Natural killer cell (primary cell): Measurements from ENCODE around the gene ZNF146. TPM values are rescaled to one million over a fixed set of nuclear protein-coding genes. Genes with fewer than 3 reads are reported as not detected.

Experiments
- ATAC-seq, 3 donors: fragments of 150-1000 bp in 2 of 3; fragments of 200-7000 bp in 1 of 3; cut with Tn5 transposase; 1 replicate in 1 of 3; 2 replicates in 2 of 3; pipeline ENCODE4 v1.10.0; 2021; ENCODE audit warnings: mild to moderate bottlenecking in 2 of 3, moderate library complexity in 2 of 3
- DNase-seq, 2 donors: peaks; one replicate each; pipeline versions ENCODE4 v3.0.0 to v3.0.0-alpha.2; 2013 to 2021; ENCODE audit warnings: mixed read lengths in 1 of 2
- H3K27ac ChIP-seq: one replicate; pipeline ENCODE4 v1.5.1; 2013; ENCODE audit warnings: mild to moderate bottlenecking, low read length
- H3K27me3 ChIP-seq: one replicate; pipeline ENCODE4 v1.6.1; 2013; ENCODE audit warnings: low read length; ENCODE audit not compliant: control insufficient read depth, insufficient read depth
- H3K36me3 ChIP-seq: one replicate; pipeline ENCODE4 v1.6.1; 2013; ENCODE audit warnings: low read length; ENCODE audit not compliant: control insufficient read depth, insufficient read depth
- H3K4me1 ChIP-seq: one replicate; pipeline ENCODE4 v1.6.1; 2013; ENCODE audit warnings: low read length; ENCODE audit not compliant: control insufficient read depth, insufficient read depth
- H3K4me3 ChIP-seq: one replicate; pipeline ENCODE4 v1.5.1; 2013; ENCODE audit warnings: low read length
- H3K9me3 ChIP-seq: one replicate; pipeline ENCODE4 v1.6.1; 2013; ENCODE audit warnings: low read length; ENCODE audit not compliant: control insufficient read depth, insufficient read depth
- H3K27ac Mint-ChIP-seq, 2 donors: one replicate each; pipeline ENCODE4 v1.8.0; 2022; ENCODE audit warnings: mild to moderate bottlenecking in 2 of 2, mixed read lengths in 2 of 2, moderate library complexity in 1 of 2
- H3K27me3 Mint-ChIP-seq, 2 donors: one replicate each; pipeline ENCODE4 v1.8.0; 2022; ENCODE audit warnings: low read depth in 2 of 2, mixed read lengths in 2 of 2
- H3K36me3 Mint-ChIP-seq: one replicate; pipeline ENCODE4 v1.8.0; 2022; ENCODE audit warnings: mixed read lengths
- H3K4me1 Mint-ChIP-seq, 2 donors: one replicate each; pipeline ENCODE4 v1.8.0; 2022; ENCODE audit warnings: mixed read lengths in 2 of 2
- H3K4me3 Mint-ChIP-seq: one replicate; pipeline ENCODE4 v1.8.0; 2022; ENCODE audit warnings: mild to moderate bottlenecking, moderate library complexity, mixed read lengths
- H3K9me3 Mint-ChIP-seq, 2 donors: one replicate each; pipeline ENCODE4 v1.8.0; 2022; ENCODE audit warnings: mixed read lengths in 2 of 2
- WGBS: methylation state at CpG from one replicate; pipeline ENCODE4 v1.1.7; 2013; ENCODE audit warnings: missing lambda C conversion rate; ENCODE audit not compliant: insufficient coverage; 5-methylcytosine and 5-hydroxymethylcytosine counted together
- intact Hi-C: fragments of 100-400 bp; cut with micrococcal nuclease; formaldehyde crosslinking; loops from one replicate; pipeline ENCODE4 v1.14.2; 2022
- total RNA-seq, 4 donors: library from RNA; stranded (reverse); fragments of 120-200 nt in 1 of 4; gene quantifications; one replicate each; pipeline versions ENCODE4 v1.2.3 to v1.2.4, GENCODE V29; 2013 to 2022
- TF ChIP-seq, protein P1 (sequence below): fragments of 200-600 bp; IDR thresholded peaks from one replicate; pipeline ENCODE4 v1.8.0; 2022; ENCODE audit warnings: antibody characterized with exemption

Gene ZNF146
- total RNA-seq, 3 donors from 2014 or later (not counting 1 experiment from before 2014, with no cell fraction given): 20.3 to 37.3 (median 21.5) TPM

DNA sequence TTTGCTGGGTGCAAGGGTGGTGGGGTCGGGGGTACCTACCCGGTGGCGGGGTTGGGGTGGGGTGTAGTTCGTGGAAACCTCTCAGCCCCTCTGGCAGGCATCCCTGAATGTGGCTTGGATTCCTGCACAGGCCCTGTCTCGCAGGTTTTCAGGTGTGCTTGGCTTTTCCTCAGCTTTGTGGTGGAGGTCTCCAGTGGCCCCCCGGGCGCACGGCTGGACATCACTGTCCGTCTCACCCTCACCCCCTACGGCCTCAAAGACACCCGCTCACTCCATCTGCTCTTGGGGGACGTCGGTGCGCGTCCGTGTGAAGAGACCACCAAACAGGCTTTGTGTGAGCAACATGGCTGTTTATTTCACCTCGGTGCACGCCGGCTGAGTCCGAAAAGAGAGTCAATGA, 44.3 kb downstream of the ZNF146 start:
- Histone ChIP-seq H3K27me3 (no peaks in the 10 kb centered on the region), H3K27ac (no peak overlapping the region), H3K9me3 (peaks cover 15% of the 10 kb centered on the region), H3K4me3 (no peak overlapping the region), H3K36me3 (no peaks in the 10 kb centered on the region), H3K4me1 (no peaks in the 10 kb centered on the region)
- intact Hi-C loops: no loop called here
- DNase-seq: no peak
- Mint-ChIP-seq H3K4me1 (no peaks in the 10 kb centered on the region), H3K27me3 (no peaks in the 10 kb centered on the region), H3K27ac (no peak overlapping the region), H3K9me3 (peaks cover 7 to 20% of the 10 kb centered on the region in 2 donors), H3K4me3 (no peak overlapping the region), H3K36me3 (peaks cover 18% of the 10 kb centered on the region)
- ATAC-seq: no peak
- 94% methylated on average over 20 of the region's 20 CpGs for WGBS
- TF ChIP-seq, protein P1, sequence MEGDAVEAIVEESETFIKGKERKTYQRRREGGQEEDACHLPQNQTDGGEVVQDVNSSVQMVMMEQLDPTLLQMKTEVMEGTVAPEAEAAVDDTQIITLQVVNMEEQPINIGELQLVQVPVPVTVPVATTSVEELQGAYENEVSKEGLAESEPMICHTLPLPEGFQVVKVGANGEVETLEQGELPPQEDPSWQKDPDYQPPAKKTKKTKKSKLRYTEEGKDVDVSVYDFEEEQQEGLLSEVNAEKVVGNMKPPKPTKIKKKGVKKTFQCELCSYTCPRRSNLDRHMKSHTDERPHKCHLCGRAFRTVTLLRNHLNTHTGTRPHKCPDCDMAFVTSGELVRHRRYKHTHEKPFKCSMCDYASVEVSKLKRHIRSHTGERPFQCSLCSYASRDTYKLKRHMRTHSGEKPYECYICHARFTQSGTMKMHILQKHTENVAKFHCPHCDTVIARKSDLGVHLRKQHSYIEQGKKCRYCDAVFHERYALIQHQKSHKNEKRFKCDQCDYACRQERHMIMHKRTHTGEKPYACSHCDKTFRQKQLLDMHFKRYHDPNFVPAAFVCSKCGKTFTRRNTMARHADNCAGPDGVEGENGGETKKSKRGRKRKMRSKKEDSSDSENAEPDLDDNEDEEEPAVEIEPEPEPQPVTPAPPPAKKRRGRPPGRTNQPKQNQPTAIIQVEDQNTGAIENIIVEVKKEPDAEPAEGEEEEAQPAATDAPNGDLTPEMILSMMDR: no peak

DNA sequence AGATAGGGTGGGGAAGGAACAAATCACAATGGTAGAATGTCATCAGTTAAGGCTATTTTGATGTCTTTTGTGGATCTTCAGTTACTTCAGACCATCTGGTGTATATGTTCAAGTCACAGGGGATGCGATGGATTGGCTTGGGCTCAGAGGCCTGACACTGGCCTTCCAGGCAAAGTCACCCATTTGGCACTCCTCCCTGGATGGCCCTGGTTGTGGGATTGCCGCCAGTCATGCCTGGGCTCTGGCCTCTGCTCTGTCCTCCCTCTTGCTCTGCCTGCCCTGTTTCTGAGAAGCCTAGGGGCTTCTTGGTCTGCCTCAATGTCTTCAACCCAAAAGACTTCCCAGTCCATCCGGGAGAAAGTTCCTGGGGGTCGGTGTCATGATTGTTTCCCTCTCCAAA, 50.2 kb downstream of the ZNF146 start:
- no peaks in the 10 kb centered on the region for H3K27me3 Mint-ChIP-seq
- H3K9me3 ChIP-seq: peaks cover 17% of the 10 kb centered on the region
- no peak overlapping the region for H3K27ac ChIP-seq
- no peaks in the 10 kb centered on the region for H3K4me1 Mint-ChIP-seq
- TF ChIP-seq, protein P1: no peak
- no peak for ATAC-seq
- DNase-seq: no peak
- H3K27me3 ChIP-seq: no peaks in the 10 kb centered on the region
- WGBS: 92% methylated on average over 3 of the region's 4 CpGs
- no peak overlapping the region for H3K4me3 ChIP-seq
- no peaks in the 10 kb centered on the region for H3K4me1 ChIP-seq
- peaks cover 8 to 24% of the 10 kb centered on the region in 2 donors for H3K9me3 Mint-ChIP-seq
- no peak overlapping the region for H3K4me3 Mint-ChIP-seq
- no peak overlapping the region for H3K27ac Mint-ChIP-seq
- H3K36me3 Mint-ChIP-seq: peaks cover 16% of the 10 kb centered on the region
- intact Hi-C loops: no loop called here
- no peaks in the 10 kb centered on the region for H3K36me3 ChIP-seq

DNA sequence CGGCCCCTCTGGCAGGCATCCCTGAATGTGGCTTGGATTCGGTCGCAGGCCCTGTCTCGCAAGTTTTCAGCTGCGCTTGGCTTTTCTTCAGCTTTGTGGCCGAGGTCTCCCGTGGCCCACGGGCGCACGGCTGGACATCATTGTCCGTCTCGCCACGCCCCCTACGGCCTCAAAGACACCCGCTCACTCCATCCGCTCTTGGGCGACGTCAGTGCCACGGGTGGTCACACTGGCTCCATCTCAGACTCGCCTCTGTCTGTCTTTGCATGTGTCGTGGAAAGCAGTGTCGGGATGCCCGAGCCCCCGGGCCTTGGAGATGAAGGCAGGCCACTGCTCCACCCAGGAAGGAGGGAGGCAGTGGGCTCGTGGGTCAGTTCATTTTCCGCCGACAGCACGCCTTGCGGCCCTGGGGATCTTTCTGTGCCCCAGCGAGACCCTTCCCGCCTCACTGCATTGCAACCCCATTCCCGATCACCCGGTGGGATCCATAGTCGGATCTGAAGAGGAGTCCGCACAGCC, 51.0 kb downstream of the ZNF146 start:
- intact Hi-C loops: no loop called here

More for the DNA sequence above, 51.0 kb downstream of the ZNF146 start:
- Mint-ChIP-seq H3K4me1 (no peaks in the 10 kb centered on the region), H3K9me3 (peaks cover 8 to 24% of the 10 kb centered on the region in 2 donors), H3K27ac (no peak overlapping the region), H3K4me3 (no peak overlapping the region), H3K36me3 (peaks cover 16% of the 10 kb centered on the region), H3K27me3 (no peaks in the 10 kb centered on the region)
- Histone ChIP-seq H3K9me3 (peaks cover 17% of the 10 kb centered on the region), H3K4me3 (no peak overlapping the region), H3K4me1 (no peaks in the 10 kb centered on the region), H3K27ac (no peak overlapping the region), H3K36me3 (no peaks in the 10 kb centered on the region), H3K27me3 (no peaks in the 10 kb centered on the region)
- 94% methylated on average over 35 of the region's 35 CpGs for WGBS
- DNase-seq: no peak
- ATAC-seq: no peak
- TF ChIP-seq, protein P1: no peak
